Fibroblast of lung (primary cell): ENCODE results near the gene ATP1A2. TPM values are rescaled to one million over a fixed set of nuclear protein-coding genes. Genes with fewer than 3 reads are reported as not detected.

Source experiments
- DNase-seq, 2 donors: peaks; one replicate each; pipeline versions ENCODE4 v3.0.0 to v3.0.0-alpha.2; 2010; ENCODE audit warnings: low read depth in 2 of 2
- H2AFZ ChIP-seq: 2 replicates; pipeline ENCODE4 v1.5.1; 2012; ENCODE audit warnings: low read length, control low read depth, inconsistent platforms
- H3K27ac ChIP-seq: 2 replicates; pipeline ENCODE4 v1.5.1; 2011; ENCODE audit warnings: low read length, control low read depth; ENCODE audit not compliant: insufficient read depth
- H3K27me3 ChIP-seq: 2 replicates; pipeline ENCODE4 v1.5.1; 2011; ENCODE audit warnings: mild to moderate bottlenecking, low read length; ENCODE audit not compliant: control insufficient read depth, insufficient read depth
- H3K36me3 ChIP-seq: 2 replicates; pipeline ENCODE4 v1.5.1; 2011; ENCODE audit warnings: low read length; ENCODE audit not compliant: control insufficient read depth, insufficient read depth
- H3K4me1 ChIP-seq: 2 replicates; pipeline ENCODE4 v1.5.1; 2011; ENCODE audit warnings: low read length; ENCODE audit not compliant: control insufficient read depth, insufficient read depth; ENCODE audit errors: extremely low read depth
- H3K4me2 ChIP-seq: 2 replicates; pipeline ENCODE4 v1.5.1; 2011; ENCODE audit warnings: low read length, control low read depth; ENCODE audit not compliant: insufficient read depth; ENCODE audit errors: extremely low read depth
- H3K4me3 ChIP-seq, 4 experiments: fragments of 200-600 bp in 1 of 4; sonication (generic) in 1 of 4; replicated peaks in 1 of 4; 2 replicates each; pipeline ENCODE4 v1.5.1; 2011 to 2016; ENCODE audit warnings: low read length in 4 of 4, low read depth in 3 of 4, mild to moderate bottlenecking in 3 of 4, control low read depth in 2 of 4, inconsistent platforms in 1 of 4, mixed read lengths in 1 of 4; ENCODE audit not compliant: insufficient read depth in 1 of 4; ENCODE audit errors: control extremely low read depth in 1 of 4
- H3K79me2 ChIP-seq: 2 replicates; pipeline ENCODE4 v1.5.1; 2012; ENCODE audit warnings: mild to moderate bottlenecking, low read length, inconsistent platforms; ENCODE audit not compliant: control insufficient read depth, insufficient read depth
- H3K9ac ChIP-seq: 2 replicates; pipeline ENCODE4 v1.5.1; 2011; ENCODE audit warnings: mild to moderate bottlenecking, low read length, control low read depth; ENCODE audit not compliant: insufficient read depth
- H3K9me3 ChIP-seq: 2 replicates; pipeline ENCODE4 v1.5.1; 2012; ENCODE audit warnings: low read depth, low read length; ENCODE audit not compliant: control insufficient read depth, insufficient read depth
- H4K20me1 ChIP-seq: 2 replicates; pipeline ENCODE4 v1.5.1; 2011; ENCODE audit warnings: low read length; ENCODE audit not compliant: control insufficient read depth, insufficient read depth; ENCODE audit errors: extremely low read depth
- CTCF ChIP-seq, 2 donors: IDR thresholded peaks in 1 of 2; conservative IDR thresholded peaks in 1 of 2; 1 replicate in 1 of 2; 2 replicates in 1 of 2; pipeline ENCODE4 v1.5.1; 2011 to 2012; ENCODE audit warnings: low read length in 2 of 2, control low read depth in 1 of 2, inconsistent platforms in 1 of 2, low read depth in 1 of 2, mild to moderate bottlenecking in 1 of 2
- EZH2 ChIP-seq: IDR thresholded peaks from 2 replicates; pipeline ENCODE4 v1.5.1; 2012; ENCODE audit warnings: low read length, control low read depth, mild to moderate bottlenecking; ENCODE audit errors: missing control alignments
- polyA plus RNA-seq, 2 donors: library from polyadenylated mRNA; depleted of rRNA in 1 of 2; stranded (reverse) in 1 of 2; unstranded in 1 of 2; fragments of >200 nt; gene quantifications; 2 replicates each; pipeline ENCODE4 v1.2.1, GENCODE V29; 2011 to 2012; ENCODE audit warnings: missing spikeins in 1 of 2
- total RNA-seq: library from RNA; depleted of rRNA; stranded (reverse); fragments of >200 nt; gene quantifications from 2 replicates; pipeline ENCODE4 v1.2.1, GENCODE V29; 2014

Gene ATP1A2
- total and polyA plus RNA-seq, 2 donors (not counting 1 experiment from before 2014, with no cell fraction given), result 0.44 to 1.8 TPM

- DNase-seq, result no peak
- no peak for TF ChIP-seq CTCF (conservative IDR thresholded peaks at IDR 0.05 in 1 of 2, IDR thresholded peaks at IDR 0.05 in 1 of 2; ENCODE audit: low read depth in 1 of 2, low read length in 2 of 2)
- no peak for TF ChIP-seq EZH2
- Histone ChIP-seq H3K4me3 (no peak overlapping the region), H3K36me3 (no peaks in the 10 kb centered on the region), H3K4me2 (no peak overlapping the region), H3K4me1 (no peaks in the 10 kb centered on the region), H3K9me3 (no peaks in the 10 kb centered on the region), H2AFZ (no peak overlapping the region), H3K27ac (no peak overlapping the region), H3K27me3 (peaks cover 31% of the 10 kb centered on the region), H4K20me1 (no peaks in the 10 kb centered on the region), H3K79me2 (no peaks in the 10 kb centered on the region), H3K9ac (no peak overlapping the region)
Measured at GRCh38 chr1:160074865-160075264, 40.7 kb upstream of the ATP1A2 start.

GRCh38 chr1:160075836-160076235, 39.7 kb upstream of the ATP1A2 start:
- Histone ChIP-seq H3K4me3 (no peak overlapping the region), H3K4me2 (no peak overlapping the region), H3K4me1 (no peaks in the 10 kb centered on the region), H4K20me1 (no peaks in the 10 kb centered on the region), H3K27me3 (peaks cover 30% of the 10 kb centered on the region), H3K36me3 (no peaks in the 10 kb centered on the region), H3K9me3 (no peaks in the 10 kb centered on the region), H3K9ac (no peak overlapping the region), H3K79me2 (no peaks in the 10 kb centered on the region), H3K27ac (no peak overlapping the region), H2AFZ (no peak overlapping the region)
- no peak for DNase-seq
- no peak for TF ChIP-seq EZH2
- no peak for TF ChIP-seq CTCF (conservative IDR thresholded peaks at IDR 0.05 in 1 of 2, IDR thresholded peaks at IDR 0.05 in 1 of 2; ENCODE audit: low read depth in 1 of 2, low read length in 2 of 2)

- no peaks in the 10 kb centered on the region for H3K9me3 ChIP-seq
- H4K20me1 ChIP-seq, result no peaks in the 10 kb centered on the region
- no peak overlapping the region for H3K4me2 ChIP-seq
- no peak overlapping the region for H3K9ac ChIP-seq
- TF ChIP-seq CTCF (conservative IDR thresholded peaks at IDR 0.05 in 1 of 2, IDR thresholded peaks at IDR 0.05 in 1 of 2; ENCODE audit: low read depth in 1 of 2, low read length in 2 of 2), result no peak
- no peak for TF ChIP-seq EZH2
- H2AFZ ChIP-seq, result no peak overlapping the region
- peaks cover 25% of the 10 kb centered on the region for H3K27me3 ChIP-seq
- DNase-seq, result peak in 1 of 2 donors; percentile 45
- H3K36me3 ChIP-seq, result no peaks in the 10 kb centered on the region
- no peaks in the 10 kb centered on the region for H3K79me2 ChIP-seq
- H3K4me1 ChIP-seq, result no peaks in the 10 kb centered on the region
- no peak overlapping the region for H3K4me3 ChIP-seq
- H3K27ac ChIP-seq, result no peak overlapping the region
Measured at GRCh38 chr1:160076295-160076694, 39.3 kb upstream of the ATP1A2 start.
